ENCODE measurements around the gene TSGA10. TPM values are rescaled to one million over a fixed set of nuclear protein-coding genes. Genes with fewer than 3 reads are reported as not detected.
"Not testable (repeated sequence)": the region's sequence is repeated elsewhere in the genome, so short reads cannot be mapped to it uniquely, and the experiment has no call there.

The TSGA10 gene, protein sequence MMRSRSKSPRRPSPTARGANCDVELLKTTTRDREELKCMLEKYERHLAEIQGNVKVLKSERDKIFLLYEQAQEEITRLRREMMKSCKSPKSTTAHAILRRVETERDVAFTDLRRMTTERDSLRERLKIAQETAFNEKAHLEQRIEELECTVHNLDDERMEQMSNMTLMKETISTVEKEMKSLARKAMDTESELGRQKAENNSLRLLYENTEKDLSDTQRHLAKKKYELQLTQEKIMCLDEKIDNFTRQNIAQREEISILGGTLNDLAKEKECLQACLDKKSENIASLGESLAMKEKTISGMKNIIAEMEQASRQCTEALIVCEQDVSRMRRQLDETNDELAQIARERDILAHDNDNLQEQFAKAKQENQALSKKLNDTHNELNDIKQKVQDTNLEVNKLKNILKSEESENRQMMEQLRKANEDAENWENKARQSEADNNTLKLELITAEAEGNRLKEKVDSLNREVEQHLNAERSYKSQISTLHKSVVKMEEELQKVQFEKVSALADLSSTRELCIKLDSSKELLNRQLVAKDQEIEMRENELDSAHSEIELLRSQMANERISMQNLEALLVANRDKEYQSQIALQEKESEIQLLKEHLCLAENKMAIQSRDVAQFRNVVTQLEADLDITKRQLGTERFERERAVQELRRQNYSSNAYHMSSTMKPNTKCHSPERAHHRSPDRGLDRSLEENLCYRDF
- 0.63 and 2.2 TPM in 2 replicates for total RNA-seq (2014; rRNA removed; shearing (Covaris generic))

DNA sequence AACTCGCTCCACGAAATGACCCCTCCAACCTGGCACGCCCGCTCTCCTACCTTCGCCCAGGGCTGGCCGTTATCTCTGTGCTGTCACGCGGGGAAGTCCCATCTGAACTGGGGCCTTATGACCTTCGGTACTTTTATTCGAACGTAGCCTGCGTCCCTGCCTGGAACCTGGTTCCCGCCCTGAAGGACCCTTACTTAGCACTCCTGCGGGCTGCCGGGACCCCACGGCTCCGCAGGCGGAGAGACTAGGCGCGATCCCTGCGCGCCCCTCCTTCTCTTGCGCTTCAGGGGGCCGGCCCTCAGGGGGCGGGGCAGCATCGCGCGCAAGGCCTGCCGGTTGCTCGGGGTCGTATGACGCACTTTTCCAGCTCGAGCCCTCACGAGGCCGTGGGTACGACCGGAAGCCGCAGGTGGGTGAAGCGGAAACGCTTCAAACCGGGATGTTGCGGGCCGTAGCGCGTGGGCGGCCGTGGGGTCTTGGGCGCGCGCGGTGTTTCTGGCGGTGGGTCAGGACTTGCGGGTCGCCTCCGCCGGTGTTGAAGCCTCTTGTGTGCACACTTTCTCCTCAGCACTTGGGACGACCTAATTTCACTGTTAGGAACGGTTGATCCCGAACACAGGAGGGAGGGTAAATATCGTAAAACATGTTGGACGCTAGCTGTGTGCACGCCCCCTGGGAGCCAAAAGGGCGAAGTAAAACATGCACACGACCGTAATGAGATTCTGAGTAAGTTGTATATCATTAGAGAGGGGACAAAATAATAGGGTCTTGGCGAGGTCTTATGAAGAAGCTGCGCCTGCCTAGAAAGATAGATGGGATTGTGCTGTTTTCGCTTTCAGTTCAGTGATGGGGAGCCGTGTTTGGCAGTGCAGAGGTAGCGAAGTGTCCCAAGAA, at the start of gene TSGA10, which contains the start of gene LIPT1:
Gene TSGA10 (minus strand): TSS at position 300 of the 894 bp plus-strand sequence. CDS start 45,503 bp downstream, outside the sequence.
Gene LIPT1 (plus strand): TSS at position 325 of the 894 bp plus-strand sequence. CDS start 6,991 bp downstream, outside the sequence.
- peak; percentile 85 to 87 for DNase-seq (ENCODE audit: low read depth in 1 of 2, low spot score in 2 of 2)
- Histone ChIP-seq H3K36me3 (peaks cover 8% of the 10 kb centered on the region), H3K27me3 (replicated peaks) (no peaks in the 10 kb centered on the region), H3K9me3 (replicated peaks) (no peaks in the 10 kb centered on the region), H3K27ac (peak within 1 kb of the TSS; percentile 57), H3K4me1 (replicated peaks) (peaks cover 12% of the 10 kb centered on the region; the same call in 1 of the 2 replicates), H3K4me3 (peak within 1 kb of the TSS; percentile 71)

DNA sequence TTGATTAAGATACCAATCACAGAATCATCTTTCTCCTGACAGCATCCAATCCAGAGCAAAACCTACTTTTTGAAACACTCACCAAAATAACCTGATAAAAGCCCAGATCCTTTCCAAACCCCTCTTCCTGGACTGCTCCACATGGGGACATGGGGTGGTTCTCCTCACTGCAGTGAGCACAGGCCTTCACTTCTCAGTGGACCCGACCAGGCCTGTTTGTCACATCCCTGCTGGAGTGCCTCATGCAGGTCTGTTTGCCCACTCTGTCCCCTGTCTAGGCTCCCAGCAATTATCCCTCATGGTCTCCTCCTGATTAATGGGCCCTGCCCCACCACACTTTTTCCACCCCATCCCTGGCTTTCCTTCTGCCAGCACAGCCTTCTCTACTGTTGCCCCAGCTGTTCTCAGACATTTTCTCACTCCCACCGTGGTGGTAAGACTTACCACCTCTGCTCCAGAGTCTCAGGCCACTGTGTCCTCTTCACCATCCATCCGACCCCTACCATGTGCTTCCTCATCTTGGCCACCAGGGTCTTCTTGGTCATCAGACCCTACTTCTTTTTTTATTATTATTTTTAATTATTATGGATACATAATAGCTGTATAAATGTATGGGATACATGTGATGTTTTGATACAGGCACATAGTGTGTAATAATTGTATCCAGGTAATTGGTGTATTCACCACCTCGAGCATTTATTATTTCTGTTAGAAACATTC, 47.4 kb upstream of the TSGA10 start:
- H3K27me3 ChIP-seq (replicated peaks), result no peaks in the 10 kb centered on the region
- H3K4me3 ChIP-seq, result no peak overlapping the region
- no peaks in the 10 kb centered on the region for H3K4me1 ChIP-seq (replicated peaks)
- DNase-seq (ENCODE audit: low read depth in 1 of 2, low spot score in 2 of 2), result no peak
- H3K36me3 ChIP-seq, result peaks cover 20% of the 10 kb centered on the region
- H3K9me3 ChIP-seq (replicated peaks), result no peaks in the 10 kb centered on the region
- H3K27ac ChIP-seq, result no peak overlapping the region

DNA sequence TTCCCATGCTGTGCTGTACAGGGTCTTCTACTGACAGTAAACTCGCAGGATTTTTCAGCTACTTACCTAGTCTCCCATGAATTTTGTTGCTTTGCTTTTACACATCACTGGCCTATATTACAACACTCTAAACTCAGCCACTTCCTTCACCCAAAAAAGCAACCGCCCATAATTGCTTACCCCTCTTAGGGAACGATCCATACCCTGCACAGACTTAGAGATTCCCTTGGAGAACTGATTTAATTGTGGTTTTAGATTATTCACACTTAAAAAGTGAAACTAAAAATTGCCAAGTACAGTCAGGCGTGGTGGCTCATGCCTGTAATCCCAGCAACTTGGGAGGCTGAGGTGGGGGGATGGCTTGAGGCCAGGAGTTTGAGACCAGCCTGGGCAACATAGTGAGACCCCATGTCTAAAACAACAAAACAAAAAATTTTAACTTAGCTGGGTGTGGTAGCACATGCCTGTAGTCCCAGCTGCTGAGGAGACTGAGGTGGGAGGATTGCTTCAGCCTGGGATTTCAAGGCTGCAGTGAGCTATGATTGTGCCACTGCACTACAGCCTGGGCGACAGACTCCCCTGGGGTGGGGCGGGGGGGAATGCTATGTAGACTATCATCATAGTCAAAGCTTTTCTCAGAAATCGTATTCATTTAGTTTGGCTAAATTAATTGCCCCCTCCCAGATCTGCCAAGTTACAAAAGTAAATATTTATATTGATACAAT, 45.5 kb upstream of the TSGA10 start:
- no peaks in the 10 kb centered on the region for H3K4me1 ChIP-seq (replicated peaks)
- DNase-seq (ENCODE audit: low read depth in 1 of 2, low spot score in 2 of 2), result no peak
- no peaks in the 10 kb centered on the region for H3K27me3 ChIP-seq (replicated peaks)
- H3K9me3 ChIP-seq (replicated peaks), result no peaks in the 10 kb centered on the region
- peaks cover 33% of the 10 kb centered on the region for H3K36me3 ChIP-seq
- no peak overlapping the region for H3K4me3 ChIP-seq
- H3K27ac ChIP-seq, result no peak overlapping the region

DNA sequence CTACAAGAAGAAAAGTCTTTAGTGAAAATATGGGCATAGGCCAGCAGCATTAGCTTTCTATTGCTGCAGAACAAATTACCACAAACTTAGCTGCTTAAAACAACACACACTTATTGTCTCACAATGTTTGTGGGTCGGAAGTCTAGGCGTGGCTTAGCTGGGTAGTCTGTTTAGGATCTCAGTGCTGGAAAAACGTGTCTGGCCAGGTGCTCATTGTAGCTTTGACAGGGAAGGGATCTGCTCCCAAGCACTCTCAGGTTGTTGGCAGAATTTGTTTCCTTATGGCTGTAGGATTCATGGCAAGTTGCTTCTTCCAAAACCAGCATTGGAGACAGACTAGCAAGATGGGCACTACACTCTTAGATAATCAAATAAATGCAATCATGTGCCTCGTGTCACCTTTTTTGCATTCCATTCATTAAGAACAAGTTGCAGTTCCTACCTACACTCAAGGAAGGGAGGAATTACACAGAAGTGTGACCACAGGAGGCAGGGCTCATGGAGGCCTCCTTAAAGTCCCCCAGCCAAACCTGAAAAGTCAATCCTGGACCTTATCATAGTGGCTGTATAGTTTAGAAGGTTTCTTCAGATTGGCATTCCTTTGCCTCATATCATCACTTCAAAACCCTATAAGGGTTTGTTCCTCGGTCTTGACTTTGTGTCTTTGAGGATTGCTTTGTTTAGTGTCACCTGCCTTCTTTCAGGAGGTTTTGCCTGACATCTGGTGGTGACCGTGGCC, 43.5 kb upstream of the TSGA10 start:
- no peaks in the 10 kb centered on the region for H3K4me1 ChIP-seq (replicated peaks)
- no peaks in the 10 kb centered on the region for H3K9me3 ChIP-seq (replicated peaks)
- H3K36me3 ChIP-seq, result peaks cover 45% of the 10 kb centered on the region
- no peak overlapping the region for H3K27ac ChIP-seq
- no peak overlapping the region for H3K4me3 ChIP-seq
- no peaks in the 10 kb centered on the region for H3K27me3 ChIP-seq (replicated peaks)
- DNase-seq (ENCODE audit: low read depth in 1 of 2, low spot score in 2 of 2), result no peak

DNA sequence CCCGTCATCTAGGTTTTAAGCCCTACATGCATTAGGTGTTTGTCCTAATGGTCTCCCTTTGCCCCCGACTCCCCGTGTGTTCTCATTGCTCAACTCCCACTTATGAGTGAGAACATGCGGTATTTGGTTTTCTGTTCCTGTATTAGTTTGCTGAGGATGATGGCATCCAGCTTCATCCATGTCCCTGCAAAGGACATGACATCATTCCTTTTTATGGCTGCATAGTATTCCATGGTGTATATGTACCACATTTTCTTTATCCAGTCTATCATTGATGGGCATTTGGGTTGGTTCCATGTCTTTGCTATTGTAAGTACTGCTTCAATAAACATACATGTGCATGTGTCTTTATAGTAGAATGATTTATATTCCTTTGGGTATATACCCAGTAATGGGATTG, 37.6 kb upstream of the TSGA10 start:
- peaks cover 59% of the 10 kb centered on the region for H3K36me3 ChIP-seq

DNA sequence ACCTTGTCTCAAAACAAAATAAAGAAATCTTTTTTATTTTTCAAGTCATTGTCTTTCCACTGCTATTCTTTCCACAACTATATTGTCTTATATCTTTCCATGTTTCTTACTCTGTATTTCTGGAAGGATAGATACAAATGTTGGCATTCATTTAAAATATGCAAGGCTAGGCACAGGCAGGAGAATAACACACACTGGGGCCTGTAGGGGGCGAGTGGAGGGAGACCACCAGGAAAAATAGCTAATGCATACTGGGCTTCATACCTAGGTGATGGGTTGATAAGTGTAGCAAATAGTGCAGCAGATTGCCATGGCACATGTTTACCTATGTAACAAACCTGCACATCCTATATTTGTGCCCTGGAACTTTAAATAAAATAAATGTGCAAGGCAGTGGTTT, 35.8 kb upstream of the TSGA10 start:
- H3K27ac ChIP-seq, result no peak overlapping the region
- no peak for DNase-seq (ENCODE audit: low read depth in 1 of 2, low spot score in 2 of 2)
- no peak overlapping the region for H3K4me3 ChIP-seq
- H3K27me3 ChIP-seq (replicated peaks), result no peaks in the 10 kb centered on the region
- H3K4me1 ChIP-seq (replicated peaks), result no peaks in the 10 kb centered on the region
- peaks cover 60% of the 10 kb centered on the region for H3K36me3 ChIP-seq
- no peaks in the 10 kb centered on the region for H3K9me3 ChIP-seq (replicated peaks)

More for the DNA sequence above, 37.6 kb upstream of the TSGA10 start:
- not testable (repeated sequence) for H3K4me3 ChIP-seq; H3K27ac ChIP-seq; H3K9me3 ChIP-seq (replicated peaks); H3K4me1 ChIP-seq (replicated peaks); DNase-seq (ENCODE audit: low read depth in 1 of 2, low spot score in 2 of 2); H3K27me3 ChIP-seq (replicated peaks)

DNA sequence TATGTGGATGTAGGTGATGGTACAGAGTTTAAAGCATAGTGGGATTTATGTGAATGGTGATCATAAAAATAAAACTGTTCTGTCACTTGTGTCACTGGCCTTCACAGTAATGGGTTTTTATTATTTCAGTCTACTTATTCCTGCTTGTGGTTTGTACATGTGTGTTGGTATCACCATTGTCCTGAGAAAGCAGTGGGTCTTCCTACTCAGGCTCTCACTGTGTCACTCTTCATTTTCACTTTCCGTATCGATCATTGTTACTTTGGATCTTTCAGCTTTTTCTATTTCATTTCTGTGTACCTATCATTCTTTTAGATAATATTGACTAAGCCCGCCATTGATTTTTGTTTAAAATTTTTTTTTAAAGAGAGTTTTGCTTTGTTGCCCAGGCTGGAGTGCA, 33.6 kb upstream of the TSGA10 start:
- Histone ChIP-seq H3K27me3 (replicated peaks) (no peaks in the 10 kb centered on the region), H3K9me3 (replicated peaks) (no peaks in the 10 kb centered on the region), H3K36me3 (peaks cover 46% of the 10 kb centered on the region), H3K4me1 (replicated peaks) (no peaks in the 10 kb centered on the region), H3K4me3 (no peak overlapping the region), H3K27ac (no peak overlapping the region)
- no peak for DNase-seq (ENCODE audit: low read depth in 1 of 2, low spot score in 2 of 2)

DNA sequence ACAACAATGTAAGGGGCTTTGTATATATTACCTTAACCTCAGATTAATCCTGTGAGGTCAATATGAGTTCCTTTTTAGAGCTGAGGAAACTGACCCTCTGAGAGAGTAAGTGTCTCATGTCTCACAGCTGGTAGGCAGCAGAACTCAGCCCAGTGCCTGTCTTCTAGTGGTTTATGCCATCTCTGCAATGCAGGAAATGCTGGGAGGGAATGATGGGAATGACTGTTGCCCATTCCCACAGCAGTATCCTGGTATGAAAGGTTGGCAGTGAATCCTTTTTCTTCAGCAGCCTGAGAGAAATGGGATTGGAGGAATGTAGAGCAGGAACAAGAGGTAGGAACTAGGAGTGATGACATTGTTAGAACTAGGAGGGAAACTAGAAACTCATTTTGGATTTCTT, 32.3 kb upstream of the TSGA10 start:
- peaks cover 40% of the 10 kb centered on the region for H3K36me3 ChIP-seq
- no peak for DNase-seq (ENCODE audit: low read depth in 1 of 2, low spot score in 2 of 2)
- no peaks in the 10 kb centered on the region for H3K4me1 ChIP-seq (replicated peaks)
- no peak overlapping the region for H3K4me3 ChIP-seq
- H3K27me3 ChIP-seq (replicated peaks), result no peaks in the 10 kb centered on the region
- H3K27ac ChIP-seq, result no peak overlapping the region
- H3K9me3 ChIP-seq (replicated peaks), result no peaks in the 10 kb centered on the region

DNA sequence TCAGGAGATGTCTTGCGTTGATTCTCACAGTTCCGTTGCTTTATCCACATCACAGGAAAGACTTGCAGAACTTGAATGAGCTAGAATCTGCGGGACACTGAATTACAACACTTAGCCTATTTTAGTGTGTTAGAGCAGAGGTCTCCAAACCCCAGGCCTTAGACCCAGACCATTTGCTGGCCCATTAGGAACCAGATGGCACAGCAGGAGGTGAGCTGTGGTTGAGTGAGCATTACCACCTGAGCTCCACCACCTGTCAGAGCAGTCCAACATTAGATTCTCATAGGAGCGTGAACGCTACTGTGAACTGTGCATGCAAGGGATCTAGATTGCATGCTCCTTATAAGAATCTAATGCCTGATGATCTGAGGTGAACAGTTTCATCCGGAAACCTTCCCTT, 30.1 kb upstream of the TSGA10 start:
- Histone ChIP-seq H3K9me3 (replicated peaks) (no peaks in the 10 kb centered on the region), H3K4me1 (replicated peaks) (no peaks in the 10 kb centered on the region; the same call in 1 of the 2 replicates), H3K36me3 (peaks cover 29% of the 10 kb centered on the region), H3K27ac (no peak overlapping the region), H3K4me3 (no peak overlapping the region), H3K27me3 (replicated peaks) (no peaks in the 10 kb centered on the region)
- DNase-seq (ENCODE audit: low read depth in 1 of 2, low spot score in 2 of 2), result no peak

DNA sequence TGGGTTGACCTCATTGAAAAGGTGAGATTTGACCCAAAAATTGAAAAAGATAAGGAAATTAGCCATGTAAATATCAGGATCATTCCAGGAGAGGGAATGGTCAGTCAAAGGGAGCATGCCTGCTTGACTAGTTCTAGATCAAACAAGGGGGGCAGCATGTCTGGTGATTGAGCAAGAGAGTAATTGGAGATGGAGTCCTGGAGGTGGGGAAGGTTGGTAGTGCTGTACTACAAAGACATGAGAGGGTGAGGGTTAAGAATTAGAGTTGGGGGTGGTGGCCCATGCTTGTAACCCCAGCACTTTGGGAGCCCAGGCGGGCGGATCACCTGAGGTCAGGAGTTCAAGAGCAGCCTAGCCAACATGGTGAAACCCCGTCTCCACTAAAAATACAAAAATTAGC, 28.3 kb upstream of the TSGA10 start:
- H3K4me3 ChIP-seq, result no peak overlapping the region

DNA sequence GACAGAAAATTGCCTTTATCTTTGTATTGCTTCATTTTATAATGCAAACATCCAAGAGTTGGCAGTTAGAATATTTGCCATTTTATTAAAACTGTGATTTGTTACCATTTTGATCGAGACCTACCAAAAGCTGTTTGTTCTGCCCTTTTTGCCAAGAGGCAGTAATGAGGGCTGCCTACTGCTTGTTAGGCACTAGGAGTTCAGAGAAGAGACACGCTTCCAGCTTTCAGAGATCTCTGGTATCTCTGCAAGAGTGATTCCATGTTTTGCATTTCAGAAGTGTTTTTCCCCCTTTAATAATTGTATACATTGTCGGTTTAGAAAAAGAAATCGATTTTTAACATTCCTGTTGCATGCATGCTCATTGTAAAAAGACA, 26.9 kb upstream of the TSGA10 start:
- Histone ChIP-seq H3K36me3 (peaks cover 19% of the 10 kb centered on the region), H3K4me1 (replicated peaks) (no peaks in the 10 kb centered on the region; the same call in 1 of the 2 replicates), H3K9me3 (replicated peaks) (no peaks in the 10 kb centered on the region), H3K27me3 (replicated peaks) (no peaks in the 10 kb centered on the region), H3K4me3 (peak overlapping the region; percentile 56), H3K27ac (peak overlapping the region; percentile 5; the same call in 1 of the 2 replicates)
- no peak for DNase-seq (ENCODE audit: low read depth in 1 of 2, low spot score in 2 of 2)

More for the DNA sequence above, 28.3 kb upstream of the TSGA10 start:
- no peak for DNase-seq (ENCODE audit: low read depth in 1 of 2, low spot score in 2 of 2)
- no peak overlapping the region for H3K27ac ChIP-seq
- no peaks in the 10 kb centered on the region for H3K27me3 ChIP-seq (replicated peaks)
- no peaks in the 10 kb centered on the region for H3K9me3 ChIP-seq (replicated peaks)
- peaks cover 26% of the 10 kb centered on the region for H3K36me3 ChIP-seq
- H3K4me1 ChIP-seq (replicated peaks), result no peaks in the 10 kb centered on the region; the same call in 1 of the 2 replicates

Measured in SJSA1 (cell line).